HG02642 (cell line): ENCODE measurements around the gene TNK1.
"Not testable (repeated sequence)": the region's sequence is repeated elsewhere in the genome, so short reads cannot be mapped to it uniquely, and the experiment has no call there.

Experiments
- ATAC-seq: cut with Tn5 transposase; IDR thresholded peaks from one replicate; pipeline ENCODE4 v1.9.1; 2021; ENCODE audit warnings: mild to moderate bottlenecking; ENCODE audit not compliant: unreplicated experiment, poor library complexity

Gene TNK1

DNA sequence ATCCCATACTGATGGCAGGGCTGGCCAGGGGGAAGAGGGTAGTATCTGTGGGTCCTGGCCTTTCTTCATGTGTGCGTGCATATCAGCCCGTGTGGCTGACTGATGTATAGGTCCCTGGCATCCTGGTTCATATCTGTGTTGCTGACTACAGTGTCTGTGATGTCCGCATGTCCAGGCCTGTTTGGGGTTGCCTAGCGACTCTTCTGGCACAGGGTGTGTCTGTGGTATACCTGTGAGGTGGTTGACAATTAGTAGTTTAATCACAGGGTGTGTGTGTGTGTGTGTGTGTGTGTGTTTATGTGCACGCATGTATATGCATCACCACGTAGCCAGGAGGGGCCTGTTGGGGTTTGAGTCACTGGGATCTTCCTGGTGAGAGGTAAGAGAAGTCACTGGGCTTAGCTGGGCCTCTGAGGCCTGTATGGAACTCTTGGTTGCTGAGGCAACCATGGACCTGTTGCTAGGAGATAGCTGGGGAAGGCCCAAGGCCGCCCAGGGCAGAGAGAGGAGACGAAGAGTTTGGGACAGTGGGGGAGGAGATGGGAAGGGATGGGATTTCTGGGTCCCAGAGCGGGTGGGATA lies 26.5 kb upstream of the TNK1 start:
- ATAC-seq: no peak

DNA sequence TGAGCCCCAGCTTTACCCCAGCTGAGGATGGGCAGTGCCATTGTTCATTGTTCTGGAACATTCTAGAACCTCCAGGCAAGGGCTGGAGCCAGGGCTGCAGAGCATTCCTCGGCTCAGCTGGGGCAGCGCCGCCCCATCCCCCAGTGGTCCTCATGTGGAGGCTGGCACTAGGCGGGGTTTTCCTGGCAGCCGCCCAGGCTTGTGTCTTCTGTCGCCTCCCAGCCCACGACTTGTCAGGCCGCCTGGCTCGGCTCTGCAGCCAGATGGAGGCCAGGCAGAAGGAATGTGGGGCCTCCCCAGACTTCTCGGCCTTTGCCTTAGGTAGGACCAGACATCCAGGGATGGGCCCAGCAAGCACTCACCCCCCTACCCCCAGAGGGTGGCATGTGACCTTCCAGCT lies 25.8 kb upstream of the TNK1 start, which contains the start of gene TMEM95:
TSS of gene TMEM95 (plus strand) at position 104 of the 400 bp plus-strand sequence. CDS start at position 153, 49 bp downstream.
- no peak for ATAC-seq

DNA sequence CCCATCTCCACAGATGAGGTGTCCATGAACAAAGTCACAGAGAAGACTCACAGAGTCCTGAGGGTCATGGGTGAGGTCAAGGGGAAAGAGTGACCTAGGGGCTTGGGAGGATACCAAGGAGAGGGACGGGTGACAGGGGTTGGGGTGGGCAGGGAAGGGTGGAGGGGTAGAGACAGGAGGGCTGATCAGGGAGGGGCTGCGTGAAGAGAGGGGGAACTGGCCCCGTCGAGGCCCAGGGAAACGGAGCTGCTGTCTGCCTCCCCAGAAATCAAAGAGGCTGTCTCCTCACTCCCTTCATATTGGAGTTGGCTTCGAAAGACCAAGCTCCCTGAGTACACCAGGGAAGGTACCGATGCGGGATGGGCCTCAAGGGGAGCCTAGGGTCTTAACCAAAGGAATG lies 25.3 kb upstream of the TNK1 start:
- ATAC-seq: no peak

DNA sequence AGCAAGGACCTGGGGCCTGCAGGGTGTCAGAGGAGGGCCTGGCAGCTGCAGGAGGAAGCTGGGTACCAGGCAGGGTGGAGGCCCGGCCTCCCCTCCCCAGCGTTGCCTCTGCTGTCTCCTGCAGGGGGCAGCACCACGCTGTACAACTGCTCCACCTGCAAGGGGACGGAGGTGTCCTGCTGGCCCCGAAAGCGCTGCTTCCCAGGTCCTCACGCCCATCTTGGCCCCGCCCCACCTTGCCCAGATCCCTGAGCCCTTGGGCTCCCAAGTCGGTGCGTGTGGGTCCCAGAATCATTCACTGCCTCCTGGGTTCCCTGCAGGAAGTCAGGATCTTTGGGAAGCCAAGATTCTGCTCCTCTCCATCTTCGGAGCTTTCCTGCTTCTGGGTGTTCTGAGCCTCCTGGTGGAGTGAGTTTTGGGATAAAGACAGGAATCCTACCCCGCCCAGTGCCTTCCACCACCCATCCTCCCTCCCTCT lies 24.8 kb upstream of the TNK1 start:
- ATAC-seq: peak; percentile 30

DNA sequence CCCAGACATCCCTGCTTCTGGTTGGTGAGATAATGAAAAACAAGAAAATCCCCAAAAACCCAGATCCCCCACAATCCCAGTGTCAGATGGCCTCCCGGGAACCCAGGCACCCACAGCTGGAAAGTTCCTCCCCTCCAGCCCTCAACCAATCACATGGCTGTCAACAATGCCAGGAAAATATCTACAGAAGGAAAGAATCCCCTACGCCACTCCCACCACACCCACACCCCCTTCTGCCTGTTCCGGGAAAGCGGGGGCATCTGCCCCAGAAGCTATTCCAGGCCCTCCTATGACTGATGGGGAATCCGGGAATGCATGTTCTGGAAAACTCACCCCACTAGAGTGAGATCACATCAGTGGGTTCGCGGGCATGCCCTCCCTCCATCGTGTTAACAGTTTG lies 24.1 kb upstream of the TNK1 start:
- no peak for ATAC-seq

DNA sequence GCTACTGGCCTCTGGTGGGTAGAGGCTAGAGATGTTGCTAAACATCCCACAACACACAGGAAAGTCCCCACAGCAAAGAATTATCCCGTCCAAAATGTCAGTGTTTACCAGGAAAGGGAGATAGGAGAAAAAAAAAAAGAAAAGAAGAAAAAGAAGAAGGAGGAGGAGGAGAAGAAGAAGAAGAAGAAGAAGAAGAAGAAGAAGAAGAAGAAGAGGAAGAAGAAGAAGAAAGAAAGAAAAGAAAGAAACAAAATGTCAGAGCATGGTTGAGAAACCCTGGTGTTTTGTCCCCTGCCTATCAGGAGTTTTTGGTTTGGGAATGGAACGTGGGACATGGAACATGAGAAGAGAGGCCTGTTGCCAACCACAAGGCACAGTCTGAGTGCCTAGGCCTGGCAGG lies 23.5 kb upstream of the TNK1 start:
- ATAC-seq: no peak

DNA sequence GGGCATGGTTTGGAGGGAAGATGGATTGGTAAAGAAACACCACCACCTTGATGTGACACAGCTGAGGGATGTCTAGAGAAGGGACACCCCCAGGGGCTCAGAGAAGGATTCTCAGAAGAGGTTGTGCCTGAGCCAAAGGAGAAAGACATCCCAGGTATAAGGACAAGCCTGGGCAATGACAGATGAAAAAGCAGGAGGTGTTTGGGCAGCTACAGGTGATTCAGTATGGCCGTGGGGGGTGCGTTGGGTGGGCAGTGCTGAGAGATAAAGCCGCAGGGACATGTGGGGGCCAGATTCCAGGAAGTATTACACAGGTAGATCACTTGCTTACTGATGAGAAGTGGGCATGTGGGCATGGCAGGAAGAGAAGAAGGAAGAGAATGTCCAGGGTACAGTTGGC lies 19.0 kb upstream of the TNK1 start:
- no peak for ATAC-seq

DNA sequence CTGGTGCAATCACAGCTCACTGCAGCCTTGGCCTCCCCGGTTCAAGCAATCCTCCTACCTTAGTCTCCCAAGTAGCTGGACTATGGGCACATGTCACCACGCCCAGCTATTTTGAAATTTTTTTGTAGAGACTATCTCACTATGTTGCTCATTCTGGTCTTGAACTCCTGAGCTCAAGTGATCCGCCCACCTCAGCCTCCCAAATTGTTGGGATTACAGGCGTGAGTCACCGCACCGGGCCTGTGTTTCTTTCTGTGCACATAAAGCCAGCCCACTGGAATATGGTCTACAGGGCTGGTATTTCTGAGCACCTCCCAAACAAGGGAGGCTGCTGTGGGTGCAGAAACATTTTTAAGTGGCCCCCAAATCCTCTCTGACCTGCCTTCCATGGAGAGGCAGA lies 17.6 kb upstream of the TNK1 start:
- ATAC-seq: no peak

DNA sequence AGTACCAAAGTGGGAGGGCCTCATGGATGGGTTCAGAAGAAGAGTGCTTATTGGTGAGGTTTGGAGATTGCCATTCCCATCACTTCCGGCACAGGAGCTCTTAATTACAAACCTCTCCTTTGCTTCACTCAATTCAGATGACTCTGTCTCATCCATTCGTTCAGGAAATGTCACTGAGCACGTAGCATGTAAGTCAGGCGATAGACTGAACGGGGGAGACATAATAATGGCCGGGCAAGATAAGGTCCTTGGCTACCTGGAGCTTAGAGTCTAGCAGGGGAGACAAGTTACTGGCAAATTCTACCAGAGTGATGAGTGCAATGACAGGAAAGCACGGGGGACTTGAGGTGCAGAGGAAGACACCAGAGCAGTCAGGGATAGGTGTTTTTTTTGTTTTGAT lies 14.9 kb upstream of the TNK1 start:
- ATAC-seq: not testable (repeated sequence)

DNA sequence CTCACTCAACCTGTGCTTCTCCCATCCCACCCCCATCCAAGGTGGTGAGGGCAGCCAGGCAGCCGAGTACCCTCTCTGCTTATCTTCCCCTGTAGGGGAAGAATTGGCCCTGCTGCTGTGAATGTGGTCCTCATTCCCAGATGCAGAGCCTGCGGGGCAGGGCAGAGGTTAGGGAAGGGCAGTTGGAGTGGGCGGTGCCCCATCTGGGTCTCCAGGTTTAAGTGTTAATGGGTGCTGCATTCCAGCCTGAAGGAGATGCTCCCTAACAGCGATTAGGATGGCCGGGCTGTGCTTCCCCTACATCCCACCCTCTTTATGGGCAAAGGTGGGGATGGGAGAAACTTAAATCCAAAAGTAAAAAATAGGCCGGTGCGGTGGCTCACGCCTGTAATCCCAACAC lies 13.8 kb upstream of the TNK1 start:
- ATAC-seq: no peak

DNA sequence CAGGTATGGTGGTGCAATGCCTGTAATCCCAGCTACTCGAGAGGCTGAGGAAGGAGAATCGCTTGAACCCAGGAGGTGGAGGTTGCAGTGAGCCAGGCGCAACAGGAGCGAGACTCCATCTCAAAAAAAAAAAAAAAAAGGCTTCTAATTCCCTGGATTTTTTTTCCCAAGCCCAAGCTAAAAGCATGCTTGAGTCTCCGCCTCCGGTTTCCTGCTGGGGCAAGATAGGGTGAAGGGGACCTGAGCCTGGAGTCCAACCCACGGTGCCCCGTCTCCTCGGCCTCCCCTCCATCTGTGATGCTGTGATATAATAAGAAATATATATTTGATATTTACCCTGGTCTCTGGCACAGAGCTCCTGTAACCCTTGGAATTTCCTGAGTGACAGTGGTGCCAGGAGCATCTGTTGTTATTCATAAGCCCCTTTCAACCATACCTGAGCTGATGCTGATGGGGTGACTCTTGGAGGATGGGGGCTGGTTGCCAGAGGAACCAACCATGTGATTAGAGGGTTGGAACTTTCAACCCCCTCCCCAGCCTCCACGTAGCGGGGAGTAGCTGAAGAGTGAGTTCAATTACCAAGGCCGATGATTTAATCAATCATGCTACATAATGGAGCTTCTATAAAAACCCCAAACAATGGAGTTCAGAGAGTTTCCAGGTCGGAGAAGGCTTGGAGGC lies 12.8 kb upstream of the TNK1 start:
- ATAC-seq: no peak

DNA sequence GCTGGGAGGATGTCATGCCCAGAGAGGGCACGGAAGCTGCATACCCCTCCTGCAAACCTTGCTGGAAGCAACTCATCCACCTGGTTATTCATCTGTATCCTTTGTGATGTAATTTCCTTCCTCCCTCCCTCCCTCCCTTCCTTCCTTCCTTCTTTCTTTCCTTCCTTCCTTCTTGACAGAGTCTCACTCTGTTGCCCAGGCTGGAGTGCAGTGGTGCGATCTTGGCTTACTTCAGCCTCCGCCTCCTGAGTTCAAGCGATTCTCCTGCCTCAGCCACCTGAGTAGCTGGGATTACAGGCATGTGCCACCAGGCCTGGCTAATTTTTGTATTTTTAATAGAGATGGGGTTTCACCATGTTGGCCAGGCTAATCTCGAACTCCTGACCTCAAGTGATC lies 12.3 kb upstream of the TNK1 start:
- not testable (repeated sequence) for ATAC-seq

DNA sequence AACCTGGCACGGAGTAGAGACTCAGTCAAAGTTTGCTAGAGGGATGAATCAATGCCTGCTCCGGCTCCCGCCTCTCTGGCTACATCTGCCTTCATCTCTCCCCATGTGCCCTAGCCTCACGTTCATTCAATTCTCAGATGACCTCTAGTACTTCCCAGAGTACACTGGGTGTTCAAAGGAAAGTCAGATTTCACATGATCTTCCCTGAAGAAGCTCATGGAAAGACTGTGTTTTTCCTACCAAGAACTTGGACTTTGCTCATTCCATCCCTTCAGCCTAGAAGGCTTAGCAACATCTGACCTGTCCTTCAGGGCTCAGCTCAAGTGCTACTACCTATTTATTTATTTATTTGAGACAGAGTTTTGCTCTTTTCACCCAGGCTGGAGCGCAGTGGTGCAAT lies 11.1 kb upstream of the TNK1 start:
- no peak for ATAC-seq

DNA sequence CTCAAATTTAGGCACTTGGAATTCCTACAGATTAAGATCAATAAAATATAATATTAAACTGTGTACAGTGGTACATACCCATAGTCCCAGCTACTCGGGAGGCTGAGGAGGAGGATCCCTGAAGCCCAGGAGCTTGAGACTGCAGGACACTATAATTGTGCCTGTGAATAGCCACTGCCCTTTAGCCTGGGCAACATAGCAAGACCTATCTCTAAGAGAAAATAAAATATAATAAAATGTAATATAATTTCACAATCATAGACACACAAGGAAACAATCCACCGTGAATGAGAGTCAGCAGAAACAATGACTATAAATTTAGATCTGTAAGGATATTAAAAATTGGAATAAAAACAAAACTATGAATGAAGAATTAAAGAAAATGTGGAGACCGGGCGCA lies 10.0 kb upstream of the TNK1 start:
- ATAC-seq: no peak

DNA sequence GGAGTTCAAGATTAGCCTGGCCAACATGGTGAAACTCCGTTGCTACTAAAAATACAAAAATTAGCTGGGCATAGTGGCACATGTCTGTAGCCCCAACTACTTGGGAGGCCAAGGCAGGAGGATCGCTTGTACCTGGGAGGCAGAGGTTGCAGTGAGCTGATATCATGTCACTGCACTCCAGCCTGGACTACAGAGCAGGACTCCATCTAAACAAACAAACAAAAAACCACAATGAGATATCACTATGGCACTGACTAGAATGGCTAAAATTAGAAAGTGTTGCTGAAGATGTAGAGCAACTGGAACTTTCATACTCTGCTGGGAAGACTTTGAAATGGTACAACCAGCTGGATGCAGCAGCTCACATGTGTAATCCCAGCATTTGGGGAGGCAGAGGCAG lies 6.5 kb upstream of the TNK1 start:
- ATAC-seq: no peak

DNA sequence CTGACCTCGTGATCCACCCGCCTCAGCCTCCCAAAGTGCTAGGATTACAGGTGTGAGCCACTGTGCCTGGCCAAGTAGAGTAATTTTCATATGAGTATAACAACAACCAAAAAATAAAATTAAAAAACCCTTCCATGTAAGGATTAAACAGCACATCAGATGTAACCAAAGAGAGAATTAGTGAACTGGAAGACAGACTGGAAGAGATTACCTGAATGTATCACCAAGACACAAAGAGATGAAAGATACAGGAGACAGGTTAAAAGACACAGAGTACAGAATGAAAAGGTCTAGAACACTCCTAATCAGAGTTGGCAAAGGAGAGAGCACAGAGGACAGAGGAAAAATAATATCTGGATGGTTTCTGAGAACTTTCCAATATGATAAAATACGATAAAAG lies 1.8 kb upstream of the TNK1 start:
- ATAC-seq: no peak

DNA sequence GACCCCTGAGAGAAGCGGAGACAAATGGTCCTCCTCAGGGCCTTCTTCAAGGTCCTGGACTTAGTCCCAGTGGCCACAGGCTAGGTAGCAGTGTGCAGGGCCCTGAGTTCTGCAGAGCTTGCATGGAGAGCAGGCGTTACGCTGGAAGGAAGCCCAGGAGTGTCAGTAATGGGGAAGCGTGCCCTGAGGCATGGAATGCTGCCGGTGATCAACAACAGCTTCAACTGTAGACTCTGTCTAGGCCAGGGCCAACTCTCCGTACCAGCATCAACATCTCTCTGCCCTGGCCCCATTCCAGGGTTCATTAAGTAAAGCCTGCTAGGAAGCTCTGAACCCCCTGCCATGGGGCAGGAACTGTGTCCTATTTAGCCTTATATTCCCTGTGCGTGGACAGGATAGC lies 568 bp upstream of the TNK1 start:
- ATAC-seq: no peak

DNA sequence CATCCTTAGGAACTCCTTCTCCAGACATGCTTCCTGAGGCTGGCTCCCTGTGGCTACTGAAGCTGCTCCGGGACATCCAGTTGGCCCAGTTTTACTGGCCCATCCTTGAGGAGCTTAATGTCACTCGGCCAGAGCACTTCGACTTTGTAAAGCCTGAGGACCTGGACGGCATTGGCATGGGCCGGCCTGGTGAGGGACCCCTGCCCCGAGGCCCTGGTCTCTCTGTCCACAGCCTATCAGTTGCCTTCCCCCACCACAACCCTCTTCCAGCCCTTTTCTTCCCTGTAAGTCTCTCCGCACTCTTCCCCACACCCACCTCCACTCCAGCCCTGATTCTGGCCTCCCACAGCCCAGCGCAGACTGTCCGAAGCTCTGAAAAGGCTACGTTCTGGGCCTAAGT lies 2.0 kb downstream of the TNK1 start:
- no peak for ATAC-seq

DNA sequence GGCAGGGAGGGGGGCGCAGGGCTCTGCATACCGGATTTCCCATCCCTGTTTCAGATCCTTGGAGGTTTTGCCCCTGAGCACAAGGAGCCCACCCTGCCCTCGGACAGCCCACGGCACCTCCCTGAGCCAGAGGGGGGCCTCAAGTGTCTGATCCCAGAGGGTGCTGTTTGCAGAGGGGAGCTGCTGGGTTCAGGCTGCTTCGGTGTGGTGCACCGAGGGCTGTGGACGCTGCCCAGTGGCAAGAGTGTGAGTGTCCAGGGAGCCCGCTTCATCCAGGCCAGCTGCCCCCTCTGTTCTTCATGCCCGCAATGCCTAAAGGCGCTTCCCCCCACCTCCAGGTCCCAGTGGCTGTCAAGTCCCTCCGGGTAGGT lies 2.5 kb downstream of the TNK1 start:
- no peak for ATAC-seq

DNA sequence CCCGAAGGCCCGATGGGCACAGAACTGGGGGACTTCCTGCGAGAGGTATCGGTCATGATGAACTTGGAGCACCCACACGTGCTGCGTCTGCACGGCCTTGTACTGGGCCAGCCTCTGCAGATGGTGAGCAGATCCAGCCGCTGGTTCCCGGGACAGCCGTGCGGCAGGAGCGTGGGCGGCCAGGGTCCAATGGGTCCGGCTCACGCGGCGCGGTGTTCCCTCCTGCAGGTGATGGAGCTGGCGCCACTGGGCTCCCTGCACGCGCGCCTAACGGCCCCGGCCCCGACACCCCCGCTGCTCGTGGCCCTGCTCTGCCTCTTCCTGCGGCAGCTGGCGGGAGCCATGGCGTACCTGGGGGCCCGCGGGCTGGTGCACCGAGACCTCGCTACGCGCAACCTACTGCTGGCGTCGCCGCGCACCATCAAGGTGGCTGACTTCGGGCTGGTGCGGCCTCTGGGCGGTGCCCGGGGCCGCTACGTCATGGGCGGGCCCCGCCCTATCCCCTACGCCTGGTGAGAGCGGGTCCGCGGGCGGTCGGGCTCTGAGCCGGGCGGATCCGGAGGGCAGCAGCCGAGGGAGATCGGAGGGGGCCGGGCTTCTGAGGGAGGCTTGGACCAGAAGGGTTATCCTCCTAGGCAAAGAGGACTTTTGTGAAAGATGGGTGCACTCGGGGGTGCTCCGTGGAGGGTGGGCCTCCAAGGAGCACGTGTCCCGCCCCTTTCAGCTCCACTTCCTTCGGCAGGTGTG lies 3.0 kb downstream of the TNK1 start:
- ATAC-seq: peak; percentile 67

DNA sequence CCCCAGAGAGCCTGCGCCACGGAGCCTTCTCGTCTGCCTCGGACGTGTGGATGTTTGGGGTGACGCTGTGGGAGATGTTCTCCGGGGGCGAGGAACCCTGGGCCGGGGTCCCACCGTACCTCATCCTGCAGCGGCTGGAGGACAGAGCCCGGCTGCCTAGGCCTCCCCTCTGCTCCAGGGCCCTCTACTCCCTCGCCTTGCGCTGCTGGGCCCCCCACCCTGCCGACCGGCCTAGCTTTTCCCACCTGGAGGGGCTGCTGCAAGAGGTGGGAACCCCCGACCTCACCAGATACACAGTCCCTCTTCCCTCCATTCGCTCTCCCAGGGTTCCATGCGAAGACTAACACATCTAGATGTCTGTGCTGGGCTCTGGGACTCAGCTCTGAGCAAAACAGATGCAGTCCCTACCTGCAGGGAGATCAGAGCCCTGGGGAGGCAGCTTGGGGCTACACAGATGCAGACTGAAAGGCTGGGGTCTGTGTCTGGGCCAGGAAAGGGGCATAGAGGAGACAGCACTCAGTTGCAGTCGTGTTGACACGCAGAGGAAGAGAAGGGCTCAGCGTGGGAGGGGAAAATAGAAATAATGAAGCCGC lies 3.7 kb downstream of the TNK1 start:
- ATAC-seq: no peak
